NCI-H2081 treated with DMSO at 0.1 percent for 48 hours (cell line): ENCODE results near the gene POTEG.
"Not testable (repeated sequence)": the region's sequence is repeated elsewhere in the genome, so short reads cannot be mapped to it uniquely, and the experiment has no call there.

Experiments used
- DNase-seq: peaks from one replicate; lab custom pipeline; 2025; lab: John Stamatoyannopoulos, UW

POTEG gene

GRCh38 chr14:19434241-19434640, at the start of gene POTEG:
TSS of gene POTEG (minus strand) at chr14:19434341. CDS start at chr14:19434289, 52 bp downstream.
- DNase-seq = not testable (repeated sequence)

- DNase-seq = not testable (repeated sequence)
Observed at GRCh38 chr14:19482093-19482492, 48.0 kb upstream of the POTEG start.

- not testable (repeated sequence) for DNase-seq
Observed at GRCh38 chr14:19481421-19481820, 47.3 kb upstream of the POTEG start.

- DNase-seq = not testable (repeated sequence)
Observed at GRCh38 chr14:19480491-19480890, 46.4 kb upstream of the POTEG start.

DNA sequence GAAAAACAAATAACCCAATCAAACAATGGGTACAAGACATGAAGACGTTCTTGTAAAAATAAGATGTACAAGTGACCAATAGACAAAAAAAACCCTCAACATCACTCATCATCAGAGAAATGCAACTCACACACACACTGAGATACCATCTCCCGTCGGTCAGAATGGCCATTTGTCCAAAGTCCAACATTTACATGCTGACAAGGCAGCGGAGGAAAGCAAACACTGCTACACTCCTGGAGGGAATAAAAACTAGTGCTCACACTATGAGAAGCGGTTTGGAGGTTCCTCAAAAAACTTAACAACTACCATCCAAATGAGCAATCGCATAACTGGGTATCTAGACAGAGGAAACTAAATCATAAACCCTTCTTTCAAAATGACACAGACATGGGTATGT, 11.6 kb upstream of the POTEG start:
- DNase-seq = not testable (repeated sequence)

DNA sequence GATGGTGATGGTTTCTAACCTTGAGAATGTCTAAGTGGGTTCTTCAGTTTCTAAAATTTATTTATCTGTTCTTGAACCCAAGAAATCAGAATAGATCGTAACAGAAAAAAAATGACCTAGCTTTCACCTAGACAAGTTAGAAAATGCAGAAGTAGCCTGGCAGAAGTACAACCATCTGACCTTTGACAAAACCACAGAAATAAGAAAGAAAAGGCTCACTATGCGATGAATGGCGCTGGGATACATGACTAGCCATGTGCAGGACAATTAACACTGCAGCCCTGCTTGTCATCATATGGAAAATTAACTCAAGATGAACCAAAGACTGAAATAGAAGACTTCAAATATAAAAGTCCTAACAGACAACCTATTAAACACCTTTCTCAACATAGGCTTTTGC, 5.7 kb upstream of the POTEG start:
- DNase-seq = not testable (repeated sequence)

- DNase-seq = not testable (repeated sequence)
Observed at GRCh38 chr14:19439219-19439618, 5.1 kb upstream of the POTEG start.

DNA sequence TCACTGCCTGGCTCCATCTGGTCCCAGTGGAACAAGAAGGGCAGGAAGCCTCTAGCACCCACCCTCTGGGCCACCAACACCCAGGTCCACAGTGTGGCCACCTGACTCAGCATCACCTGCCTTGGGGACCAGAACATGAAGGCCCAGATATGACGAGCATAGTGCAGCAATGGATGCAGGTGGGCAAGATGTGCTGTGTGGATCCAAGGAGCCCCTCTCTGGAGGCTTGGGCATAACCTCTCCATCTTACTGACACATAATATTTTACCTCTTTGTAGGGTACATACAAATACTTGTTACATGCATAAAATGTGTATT, 2.9 kb upstream of the POTEG start:
- not testable (repeated sequence) for DNase-seq

DNA sequence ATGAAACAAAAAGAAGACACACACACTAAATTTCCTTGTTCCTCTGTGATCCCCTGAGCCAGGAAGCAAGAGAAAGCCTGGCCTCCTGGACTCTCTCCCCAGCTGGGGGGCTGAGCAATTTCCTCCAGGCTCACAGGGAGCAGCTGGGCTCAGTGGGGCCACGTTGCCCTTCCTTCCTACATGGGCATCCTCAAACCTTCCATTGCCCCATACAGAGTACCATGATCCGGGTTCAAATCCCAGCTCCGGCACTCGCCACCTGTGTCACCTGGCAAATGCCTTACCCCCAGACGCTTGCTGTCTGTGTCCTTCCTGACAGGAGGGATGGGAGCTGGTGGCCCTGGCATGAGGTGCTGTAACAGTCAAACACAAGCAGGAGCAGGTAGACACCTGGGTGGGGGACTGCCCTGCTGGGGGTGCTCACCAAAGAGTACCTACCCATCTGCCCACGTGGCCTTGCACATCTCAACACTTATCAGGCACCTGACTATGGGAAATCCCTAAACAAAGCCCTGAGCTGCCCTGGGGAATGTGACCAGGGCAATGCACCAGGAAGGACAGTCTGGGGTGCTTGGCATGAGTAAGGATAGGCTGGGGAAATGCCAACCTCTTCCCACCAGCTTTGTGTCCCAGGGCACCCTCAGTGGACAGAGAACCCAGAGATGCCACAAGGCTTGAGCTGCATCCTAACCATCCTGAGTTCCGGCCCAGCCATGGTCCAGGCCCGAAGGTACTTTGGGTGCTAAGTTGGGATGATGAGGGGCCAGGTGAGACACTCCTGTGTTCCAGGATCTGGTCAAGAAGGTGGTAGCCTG, 2.4 kb upstream of the POTEG start:
- not testable (repeated sequence) for DNase-seq

GRCh38 chr14:19435852-19436251, 1.7 kb upstream of the POTEG start:
- not testable (repeated sequence) for DNase-seq

GRCh38 chr14:19434891-19435290, 750 bp upstream of the POTEG start:
- DNase-seq = not testable (repeated sequence)

GRCh38 chr14:19433765-19434164, 376 bp downstream of the POTEG start:
- not testable (repeated sequence) for DNase-seq

DNA sequence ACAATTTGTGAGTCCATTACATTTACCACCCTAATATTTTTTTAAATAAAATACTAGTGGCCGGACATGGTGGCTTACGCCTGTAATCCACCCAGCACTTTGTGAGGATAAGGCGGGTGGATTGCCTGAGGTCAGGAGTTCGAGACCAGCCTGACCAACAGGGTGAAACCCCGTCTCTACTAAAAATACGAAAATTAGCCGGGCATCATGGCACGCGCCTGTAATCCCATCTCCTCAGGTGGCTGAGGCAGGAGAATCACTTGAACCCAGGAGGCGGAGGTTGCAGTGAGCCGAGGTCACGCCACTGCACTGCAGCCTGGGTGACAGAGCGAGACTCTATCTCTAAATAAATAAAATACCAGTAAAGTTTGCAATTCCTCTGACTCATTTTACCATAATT, 25.6 kb downstream of the POTEG start:
- DNase-seq = not testable (repeated sequence)

- not testable (repeated sequence) for DNase-seq
Observed at GRCh38 chr14:19402097-19402496, 32.0 kb downstream of the POTEG start.

DNA sequence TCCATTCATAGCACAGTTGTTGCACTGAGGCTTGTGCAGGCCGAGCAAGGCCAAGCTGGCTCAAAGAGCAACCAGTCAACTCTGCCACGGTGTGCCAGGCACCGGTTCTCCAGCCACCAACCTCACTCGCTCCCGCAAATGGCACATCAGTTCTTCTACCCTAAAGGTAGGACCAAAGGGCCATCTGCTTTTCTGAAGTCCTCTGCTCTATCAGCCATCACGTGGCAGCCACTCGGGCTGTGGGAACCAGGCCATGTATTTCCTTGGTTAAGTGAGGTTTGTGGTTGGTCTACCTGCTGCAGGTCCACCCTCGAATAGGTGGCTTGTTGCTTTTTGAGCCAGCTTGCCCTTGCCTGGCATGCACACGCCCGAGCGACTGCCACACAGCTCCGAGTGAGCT, 39.4 kb downstream of the POTEG start:
- DNase-seq = not testable (repeated sequence)

GRCh38 chr14:19390230-19390629, 43.9 kb downstream of the POTEG start:
- DNase-seq = not testable (repeated sequence)

DNA sequence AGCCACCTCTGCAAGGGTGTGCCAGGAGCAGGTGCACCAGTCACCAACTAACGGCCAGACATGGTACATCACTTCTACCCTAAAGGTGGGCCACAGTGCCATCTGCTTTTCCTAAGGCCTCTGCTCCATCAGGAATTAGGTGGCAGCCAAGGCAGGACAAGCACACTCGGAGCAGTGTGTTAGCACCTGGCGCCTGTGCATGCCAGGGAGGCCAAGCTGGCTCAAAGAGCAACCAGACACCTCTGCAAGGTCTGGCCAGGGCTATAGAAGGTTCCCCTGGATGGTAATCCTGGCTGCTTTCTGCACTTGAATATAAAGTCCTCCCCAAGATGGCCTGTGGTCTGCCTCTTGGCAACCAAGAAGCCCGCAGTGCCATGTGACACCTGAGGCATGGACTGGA, 45.4 kb downstream of the POTEG start:
- DNase-seq = not testable (repeated sequence)

DNA sequence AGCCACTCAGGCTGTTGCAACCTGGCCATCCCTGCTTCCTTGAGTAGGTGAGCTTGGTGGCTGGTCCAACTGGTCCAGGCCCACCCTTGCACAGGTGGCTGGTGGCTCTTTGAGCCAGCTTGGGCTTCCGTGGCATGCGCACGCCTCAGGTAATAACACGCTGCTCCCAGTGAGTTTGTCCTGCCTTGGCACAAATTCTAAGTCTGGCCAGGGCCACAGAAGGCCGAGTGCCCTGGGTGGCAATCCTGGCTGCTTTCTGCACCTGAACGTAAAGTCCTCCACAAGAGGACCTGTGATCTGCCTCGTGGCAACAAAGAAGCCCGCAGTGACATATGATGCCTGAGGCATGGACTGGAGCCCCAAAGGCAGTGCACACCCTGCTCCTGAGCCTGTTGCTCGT, 47.1 kb downstream of the POTEG start:
- DNase-seq = not testable (repeated sequence)

GRCh38 chr14:19386309-19386708, 47.8 kb downstream of the POTEG start:
- not testable (repeated sequence) for DNase-seq

- DNase-seq = not testable (repeated sequence)
Observed at GRCh38 chr14:19384088-19384781, 49.9 kb downstream of the POTEG start.

DNA sequence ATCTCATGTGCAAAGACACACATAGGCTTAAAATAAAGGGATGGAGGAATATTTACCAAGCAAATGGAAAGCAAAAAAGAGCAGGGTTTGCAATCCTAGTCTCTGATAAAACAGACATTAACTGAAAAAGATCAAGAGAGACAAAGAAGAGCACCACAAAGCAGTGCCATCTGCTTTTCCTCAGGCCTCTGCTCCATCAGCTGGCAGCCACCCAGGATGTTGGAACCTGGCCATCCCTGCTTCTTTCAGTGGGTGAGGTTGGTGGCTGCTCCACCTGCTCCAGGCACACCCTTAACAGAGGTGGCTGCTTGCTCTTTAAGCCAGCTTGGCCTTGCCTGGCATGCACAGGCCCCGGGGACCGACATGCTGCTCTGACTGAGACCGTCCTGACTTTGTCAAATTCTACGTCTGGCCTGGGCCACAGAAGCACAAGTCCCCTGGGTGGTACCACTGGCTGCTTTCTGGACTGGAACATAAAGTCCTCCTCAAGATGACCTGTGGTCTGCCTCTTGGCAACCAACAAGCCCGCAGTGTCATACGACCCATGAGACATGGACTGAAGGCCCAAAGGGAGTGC, 51.0 kb downstream of the POTEG start:
- DNase-seq = not testable (repeated sequence)

- DNase-seq = not testable (repeated sequence)
Observed at GRCh38 chr14:19380137-19380536, 54.0 kb downstream of the POTEG start.

GRCh38 chr14:19374451-19374903, 59.7 kb downstream of the POTEG start:
- not testable (repeated sequence) for DNase-seq
